ENCODE data around the gene FUT6.

FUT6 gene

GRCh38 chr19:5804516-5805461 lies 34.7 kb downstream of the FUT6 start, which contains the start of gene NRTN:
TSS of gene NRTN (plus strand) at chr19:5805067. CDS start at chr19:5824166, 19,099 bp downstream.
- DNase-seq: no peak

GRCh38 chr19:5803752-5804515 lies 35.6 kb downstream of the FUT6 start:
- DNase-seq: peak; percentile 94

DNA sequence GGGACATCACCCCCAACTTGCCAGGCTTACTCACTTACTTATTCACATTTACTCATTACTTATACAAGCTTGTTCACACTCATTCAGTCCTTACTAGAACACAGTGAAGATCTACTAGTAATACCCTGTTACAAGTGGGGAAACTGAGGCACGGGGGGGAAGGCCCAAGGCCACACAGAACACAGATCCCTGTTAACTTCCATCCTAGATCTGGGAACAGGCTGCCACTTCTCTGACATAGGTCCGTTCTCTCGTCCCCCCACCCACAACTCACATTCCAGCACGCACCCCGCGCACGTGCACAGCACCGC lies 36.1 kb downstream of the FUT6 start:
- peak; percentile 25 for DNase-seq

DNA sequence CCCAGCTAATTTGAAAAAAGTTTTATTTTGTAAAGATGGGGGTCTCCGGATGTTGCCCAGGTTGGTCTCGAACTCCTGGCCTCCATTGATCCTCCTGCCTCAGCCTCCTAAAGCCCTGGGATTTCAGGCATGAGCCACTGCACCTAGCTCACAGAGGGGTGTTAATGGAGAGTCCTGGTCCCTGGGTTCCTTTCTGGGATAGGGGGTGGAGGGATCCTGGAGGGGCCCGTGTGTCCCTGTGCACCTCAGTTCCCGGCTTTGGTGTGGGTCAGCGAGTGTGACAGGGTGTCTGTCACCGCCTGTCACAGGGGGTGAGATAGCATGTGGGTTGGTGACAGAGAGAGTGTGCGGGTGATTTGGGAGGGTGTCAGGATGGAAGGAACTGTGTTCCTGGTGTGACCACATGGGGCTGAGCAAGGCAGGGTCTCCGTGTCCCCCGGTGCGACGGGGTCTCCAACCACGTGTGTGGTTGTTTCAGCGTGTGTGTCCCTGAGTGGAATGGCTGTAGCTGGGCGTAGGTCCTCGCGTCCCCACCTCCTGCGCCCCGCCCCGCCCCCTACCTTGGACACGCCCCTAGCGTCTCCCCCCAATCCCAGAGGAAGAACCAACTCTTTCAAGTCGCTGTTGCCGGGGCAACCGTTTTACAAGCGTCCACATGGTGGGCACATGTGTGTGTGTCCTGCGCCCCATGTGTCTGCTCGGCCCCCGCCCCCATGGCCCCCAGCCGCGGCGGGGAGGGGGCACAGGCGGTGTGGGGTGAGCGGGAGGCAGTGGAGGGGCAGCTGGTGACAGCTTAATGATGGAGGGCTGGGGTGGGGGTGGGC lies 37.5 kb downstream of the FUT6 start:
- peak; percentile 47 for DNase-seq

DNA sequence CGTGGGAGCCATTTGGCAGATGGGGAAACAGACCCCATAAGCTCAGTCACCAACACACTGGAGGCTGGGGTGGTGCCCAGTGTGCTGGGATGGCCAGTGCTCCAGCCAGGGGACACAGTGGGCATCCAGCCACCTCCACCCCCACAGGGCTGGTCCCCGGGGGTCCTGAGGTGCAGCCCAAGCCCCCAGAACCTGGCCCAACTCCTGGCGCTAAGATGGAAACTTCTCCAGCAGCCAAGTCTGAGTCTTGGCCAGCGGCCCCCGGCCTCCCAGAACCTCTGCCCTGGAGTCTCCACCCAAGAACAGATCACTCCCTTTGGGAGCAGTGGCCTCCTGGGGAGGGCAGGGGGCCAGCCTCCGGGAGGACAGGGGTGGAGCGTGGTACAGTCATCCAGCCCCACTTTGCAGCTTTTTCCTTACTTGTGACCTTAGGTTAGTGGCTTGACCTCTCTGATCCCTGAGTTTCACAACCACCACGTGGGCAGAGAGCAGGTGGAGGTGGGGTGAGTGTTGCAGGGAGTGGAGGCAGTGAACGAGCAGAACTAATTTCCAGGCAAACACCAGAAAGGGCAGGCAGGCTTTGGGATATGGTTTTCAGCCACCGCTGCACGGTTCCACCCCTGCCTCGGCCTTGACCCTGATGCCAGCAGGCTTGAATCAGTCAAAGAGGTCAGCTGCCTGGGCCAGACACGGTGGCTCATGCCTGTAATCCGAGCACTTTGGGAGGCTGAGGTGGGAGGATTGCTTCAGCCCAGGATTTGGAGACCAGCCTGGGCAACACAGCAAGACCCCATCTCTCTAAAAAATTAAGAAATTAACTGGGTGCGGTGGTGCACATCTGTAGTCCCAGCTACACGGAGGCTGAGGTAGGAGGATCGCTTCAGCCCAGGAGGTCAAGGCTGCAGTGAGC lies 38.9 kb downstream of the FUT6 start:
- no peak for DNase-seq

- DNase-seq: no peak
Measured at GRCh38 chr19:5799247-5800241, 40.0 kb downstream of the FUT6 start.

GRCh38 chr19:5798244-5798643 lies 41.3 kb downstream of the FUT6 start:
- DNase-seq: no peak

DNA sequence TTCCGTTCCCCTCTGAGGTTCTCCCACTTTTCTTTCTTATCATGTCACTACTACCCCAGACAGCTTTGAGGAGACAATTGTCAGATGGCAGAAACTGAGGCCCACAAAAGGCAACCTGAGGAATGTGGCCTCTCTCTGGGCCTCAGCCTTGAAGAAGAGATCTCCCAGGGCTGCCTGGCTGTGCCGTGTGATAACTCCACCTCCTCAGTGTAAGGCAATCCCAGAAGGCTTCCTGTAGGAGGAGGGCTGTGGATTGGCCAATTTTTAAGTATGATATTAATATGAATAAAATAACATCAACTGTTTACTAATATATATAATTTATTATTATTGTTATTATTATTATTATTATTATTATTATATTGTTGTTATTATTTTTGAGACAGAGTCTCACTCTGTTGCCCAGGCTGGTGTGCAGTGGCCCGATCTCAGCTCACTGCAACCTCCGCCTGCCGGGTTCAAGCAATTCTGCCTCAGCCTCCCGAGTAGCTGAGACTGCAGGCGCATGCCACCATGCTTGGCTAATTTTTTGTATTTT lies 44.1 kb downstream of the FUT6 start:
- DNase-seq: no peak

- no peak for DNase-seq
Measured at GRCh38 chr19:5793188-5793587, 46.3 kb downstream of the FUT6 start.

- DNase-seq: no peak
Measured at GRCh38 chr19:5792224-5792623, 47.3 kb downstream of the FUT6 start.

- peak; percentile 98 for DNase-seq
Measured at GRCh38 chr19:5790559-5791520, 48.7 kb downstream of the FUT6 start, which contains the start of gene DUS3L. TSS of gene DUS3L (minus strand) at chr19:5791163. CDS start at chr19:5791141, 22 bp downstream.

DNA sequence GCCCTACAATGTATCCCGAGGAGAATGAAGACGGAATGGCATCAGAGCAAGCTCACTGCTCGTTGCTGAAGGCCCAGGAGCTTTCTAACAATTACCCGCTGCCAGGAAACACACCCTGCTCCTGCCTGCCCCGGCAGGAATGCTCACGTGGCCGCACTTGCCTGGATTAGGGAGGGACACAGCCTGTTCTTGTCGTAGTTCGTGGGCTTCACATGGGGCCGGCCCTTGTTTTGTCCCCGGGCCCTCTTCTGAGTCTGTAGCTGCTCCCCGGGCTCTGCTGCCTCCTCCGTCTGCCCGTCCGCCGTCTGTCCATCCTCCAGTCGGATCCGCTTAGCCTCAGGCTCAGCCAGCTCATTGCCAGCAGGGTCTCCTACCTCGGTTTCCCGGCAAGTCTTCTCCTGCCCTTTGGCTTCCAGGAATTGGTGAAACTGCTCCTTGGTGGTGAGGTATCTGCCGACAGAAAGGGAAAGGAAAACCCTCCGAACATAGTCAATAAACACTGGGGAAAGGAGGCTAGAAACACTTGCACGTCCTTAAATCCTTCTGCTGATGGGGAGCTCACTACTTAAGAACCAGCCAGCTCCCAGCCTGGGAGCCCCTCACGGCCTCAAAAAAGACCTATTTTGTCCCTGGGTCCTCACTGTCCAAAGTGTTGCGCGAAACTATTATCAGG lies 49.5 kb downstream of the FUT6 start:
- no peak for DNase-seq

- DNase-seq: no peak
Measured at GRCh38 chr19:5789351-5789761, 50.1 kb downstream of the FUT6 start.

DNA sequence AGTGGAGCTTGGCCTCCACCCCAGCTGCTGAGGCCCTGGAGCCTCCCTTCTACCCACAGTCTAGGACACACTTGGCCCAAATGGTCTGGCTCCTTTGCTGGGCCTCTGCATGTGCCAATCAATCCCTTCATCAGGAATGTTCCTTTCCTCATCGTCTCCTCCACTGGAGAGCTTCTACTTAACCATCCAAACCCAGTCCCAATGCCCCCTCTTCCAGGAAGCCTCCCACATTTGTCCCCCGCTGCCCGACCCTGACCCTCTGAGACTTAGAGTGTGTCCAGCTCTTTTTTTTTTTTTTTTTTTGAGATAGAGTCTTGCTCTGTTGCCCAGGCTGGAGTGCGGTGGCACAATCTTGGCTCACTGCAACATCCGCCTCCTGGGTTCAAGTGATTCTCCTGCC lies 51.1 kb downstream of the FUT6 start:
- DNase-seq: no peak

DNA sequence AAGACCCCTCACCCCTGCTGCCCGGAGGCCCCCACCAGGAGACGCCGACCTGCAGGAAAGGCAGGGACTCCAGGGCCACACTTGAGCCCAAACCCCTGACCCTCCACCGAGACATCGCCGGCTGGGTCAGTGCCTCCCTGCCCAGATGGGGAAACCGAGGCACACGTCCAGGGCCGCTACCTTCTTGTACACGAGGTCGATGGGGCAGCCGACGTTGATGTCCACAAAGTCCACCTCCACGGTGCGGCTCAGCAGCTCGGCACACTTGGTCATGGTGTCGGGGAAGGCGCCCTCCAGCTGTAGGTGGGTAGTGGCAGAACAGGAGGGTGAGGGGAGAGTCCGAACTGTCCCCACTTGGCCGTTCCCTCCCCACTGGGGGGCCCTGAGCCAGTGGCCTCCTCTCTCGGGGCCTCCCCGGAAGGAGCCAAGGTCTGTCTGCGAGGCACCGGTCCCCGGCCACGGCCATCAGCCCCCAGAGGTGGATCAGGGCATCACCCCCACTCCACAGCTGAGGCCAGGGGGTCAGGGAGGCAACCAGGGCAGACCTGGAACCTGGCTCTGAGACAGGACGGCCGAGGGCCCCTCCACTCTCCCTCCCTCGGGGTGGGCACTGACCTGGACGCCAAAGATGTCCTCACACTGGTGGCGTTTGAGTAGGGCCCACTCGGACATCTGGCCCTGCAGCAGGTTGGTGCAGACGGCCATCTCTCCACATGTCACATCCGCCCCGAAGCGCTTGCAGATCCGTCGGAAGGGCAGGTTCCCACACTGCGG lies 51.9 kb downstream of the FUT6 start:
- DNase-seq: no peak

GRCh38 chr19:5786593-5787408 lies 52.7 kb downstream of the FUT6 start:
- DNase-seq: no peak

GRCh38 chr19:5785423-5785822 lies 54.1 kb downstream of the FUT6 start:
- DNase-seq: no peak
